Stimulated activated CD4-positive, alpha-beta T cell treated with anti-CD3 and anti-CD28 coated beads, Interleukin-15, amount 100 ng/mL, for 1 hour (primary cell): Measurements from ENCODE around the gene CCR6.
"Not testable (repeated sequence)": the region's sequence is repeated elsewhere in the genome, so short reads cannot be mapped to it uniquely, and the experiment has no call there.

ENCODE experiments used
- DNase-seq, 2 donors: peaks; one replicate each; pipeline ENCODE4 v3.0.0-alpha.2; 2020; ENCODE audit warnings: low read depth in 1 of 2, low spot score in 1 of 2

The CCR6 gene

GRCh38 chr6:167122827-167123657, at the start of gene CCR6:
TSS of gene CCR6 (plus strand) at chr6:167123096. CDS start at chr6:167136135, 13,039 bp downstream.
- no peak for DNase-seq

- no peak for DNase-seq
These were observed 49.1 kb upstream of the CCR6 start for GRCh38 chr6:167073679-167074274.

GRCh38 chr6:167077241-167077932, 45.5 kb upstream of the CCR6 start:
- no peak for DNase-seq

- DNase-seq = no peak
These were observed 44.2 kb upstream of the CCR6 start for GRCh38 chr6:167078745-167079144.

- peak in 1 of 2 donors; percentile 35 for DNase-seq
These were observed 43.0 kb upstream of the CCR6 start for GRCh38 chr6:167079853-167080297.

- no peak for DNase-seq
These were observed 35.0 kb upstream of the CCR6 start for GRCh38 chr6:167087857-167088354.

GRCh38 chr6:167088741-167089140, 34.2 kb upstream of the CCR6 start:
- not testable (repeated sequence) for DNase-seq

GRCh38 chr6:167089243-167090142, 33.4 kb upstream of the CCR6 start:
- DNase-seq = no peak

- no peak for DNase-seq
These were observed 32.7 kb upstream of the CCR6 start for GRCh38 chr6:167090171-167090570.

GRCh38 chr6:167091026-167091804, 31.7 kb upstream of the CCR6 start:
- DNase-seq = no peak

GRCh38 chr6:167091805-167092107, 31.1 kb upstream of the CCR6 start:
- DNase-seq = no peak

GRCh38 chr6:167092672-167093339, 30.1 kb upstream of the CCR6 start:
- DNase-seq = no peak

GRCh38 chr6:167093406-167093921, 29.4 kb upstream of the CCR6 start:
- no peak for DNase-seq

- peak; percentile 43 to 55 for DNase-seq
These were observed 28.9 kb upstream of the CCR6 start for GRCh38 chr6:167093922-167094432.

GRCh38 chr6:167094436-167094819, 28.5 kb upstream of the CCR6 start:
- DNase-seq = no peak

- DNase-seq = no peak
These were observed 27.9 kb upstream of the CCR6 start for GRCh38 chr6:167094820-167095637.

GRCh38 chr6:167095888-167096287, 27.0 kb upstream of the CCR6 start:
- no peak for DNase-seq

GRCh38 chr6:167096991-167097390, 25.9 kb upstream of the CCR6 start:
- DNase-seq = no peak
